Occipital lobe (tissue), 1 donor: ENCODE results near the gene CENPI. TPM values are rescaled to one million over a fixed set of nuclear protein-coding genes. Genes with fewer than 3 reads are reported as not detected.

Experiments
- total RNA-seq: library from RNA; depleted of rRNA; stranded (reverse); fragments of >200 nt; gene quantifications from one replicate; pipeline ENCODE4 v1.2.3, GENCODE V29; 2014

Gene CENPI
- total RNA-seq, 1 donor from 2014 or later = 7.0 TPM

Other genes starting within 250 kb of the CENPI start
- not detected for gene NOX1, start 223.8 kb upstream of the CENPI start, total RNA-seq
- 0.16 TPM for gene XKRX, start 169.3 kb upstream of the CENPI start, total RNA-seq
- gene ARL13A, start 128.5 kb upstream of the CENPI start, total RNA-seq = not detected
- 8.7 TPM for gene TRMT2B, start 46.1 kb upstream of the CENPI start, total RNA-seq
- 66.4 TPM for gene TMEM35A, start 19.3 kb upstream of the CENPI start, total RNA-seq
- gene DRP2, start 121.6 kb downstream of the CENPI start, total RNA-seq = 4.2 TPM
- gene TAF7L, start 193.1 kb downstream of the CENPI start, total RNA-seq = 0.16 TPM